Stimulated activated CD4-positive, alpha-beta T cell treated with anti-CD3 and anti-CD28 coated beads, Interleukin-12 subunit alpha, Interleukin-12 subunit beta, amount 100 ng/mL, for 48 hours (primary cell): ENCODE measurements around the gene PRM3.

Source experiments
- DNase-seq, 3 donors: peaks; one replicate each; pipeline ENCODE4 v3.0.0-alpha.2; 2020; ENCODE audit warnings: low read depth in 2 of 3, low spot score in 1 of 3

The PRM3 gene

GRCh38 chr16:11283820-11284248 is 10.4 kb upstream of the PRM3 start:
- DNase-seq = no peak

GRCh38 chr16:11280616-11281522 is 7.4 kb upstream of the PRM3 start, which contains the start of gene PRM1:
Gene PRM1 (minus strand): TSS chr16:11281330. CDS start chr16:11281238, 92 bp downstream.
- no peak for DNase-seq

- no peak for DNase-seq
Measured at GRCh38 chr16:11278681-11279628, 5.5 kb upstream of the PRM3 start.

GRCh38 chr16:11277607-11278337 is 4.3 kb upstream of the PRM3 start:
- no peak for DNase-seq

DNA sequence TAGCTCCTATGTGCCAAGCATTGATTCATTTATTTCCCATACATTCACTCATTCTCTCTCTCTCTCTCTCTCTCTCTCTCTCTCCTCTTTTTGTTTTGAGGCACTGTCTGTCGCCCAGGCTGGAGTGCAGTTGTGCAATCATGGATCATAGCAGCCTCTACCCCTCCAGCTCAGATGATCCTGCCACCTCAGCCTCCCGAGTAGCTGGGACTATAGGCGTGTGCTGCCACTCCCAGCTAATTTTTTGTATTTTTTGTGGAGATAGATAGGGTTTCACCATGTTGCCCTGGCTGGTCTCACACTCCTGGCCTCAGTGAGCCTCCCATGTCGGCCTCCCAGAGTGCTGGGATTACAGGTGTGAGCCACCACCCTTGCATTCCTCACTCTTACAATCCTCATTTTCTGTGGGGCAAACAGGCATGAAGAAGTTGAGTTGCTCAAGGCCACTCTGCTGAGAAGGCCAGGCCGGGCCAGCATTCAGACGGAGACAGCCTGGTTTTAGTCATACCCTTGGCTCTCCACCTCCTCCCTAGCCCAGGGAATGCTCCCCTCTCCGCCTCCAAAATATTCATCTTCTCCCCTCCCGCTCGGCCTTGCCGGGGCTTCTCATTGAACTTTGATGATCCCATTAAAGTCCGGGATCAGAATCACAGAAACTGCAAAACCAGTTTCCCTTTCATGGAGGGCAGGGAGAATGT is 3.6 kb upstream of the PRM3 start:
- DNase-seq = no peak

DNA sequence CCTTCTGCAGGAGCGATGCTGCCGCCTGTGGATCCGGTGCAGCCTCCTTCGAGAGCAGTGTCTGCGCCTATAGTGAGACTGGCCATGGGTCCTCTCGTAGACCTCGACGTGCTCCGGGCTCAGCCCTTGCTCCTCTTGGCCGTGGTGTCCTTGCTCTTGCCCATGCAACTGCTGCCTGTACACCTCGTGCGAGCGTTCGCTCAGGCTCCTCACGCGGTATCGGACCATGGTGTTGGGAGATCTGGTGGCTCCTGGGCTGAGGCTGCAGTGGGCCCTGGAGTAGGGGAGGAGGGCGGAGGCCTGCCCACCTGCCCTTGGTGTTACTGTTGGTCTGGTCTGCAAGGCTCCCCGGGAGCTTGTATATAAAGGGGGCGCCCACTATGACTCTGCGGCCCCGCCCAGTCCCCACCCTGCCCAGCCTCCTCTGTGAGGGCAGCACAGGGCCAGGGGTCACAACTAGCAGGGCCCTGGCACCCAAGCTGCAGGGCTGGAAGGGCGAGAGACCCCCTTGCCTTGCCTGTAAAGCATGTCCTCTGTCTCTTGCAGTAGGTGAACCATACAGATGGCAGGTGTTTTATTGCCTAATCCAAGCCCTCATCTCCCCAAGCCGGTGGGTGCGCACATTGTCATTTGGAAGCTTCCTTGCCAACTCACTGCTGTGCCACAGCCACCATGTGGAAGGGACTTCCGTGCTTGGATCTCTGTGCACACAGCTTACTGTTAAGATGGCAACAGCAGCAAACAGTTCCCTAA is 2.9 kb upstream of the PRM3 start, which contains the start of gene PRM2:
Gene PRM2 (minus strand): TSS at position 338 of the 753 bp plus-strand sequence. CDS start 110 bp downstream, at position 228.
- no peak for DNase-seq

DNA sequence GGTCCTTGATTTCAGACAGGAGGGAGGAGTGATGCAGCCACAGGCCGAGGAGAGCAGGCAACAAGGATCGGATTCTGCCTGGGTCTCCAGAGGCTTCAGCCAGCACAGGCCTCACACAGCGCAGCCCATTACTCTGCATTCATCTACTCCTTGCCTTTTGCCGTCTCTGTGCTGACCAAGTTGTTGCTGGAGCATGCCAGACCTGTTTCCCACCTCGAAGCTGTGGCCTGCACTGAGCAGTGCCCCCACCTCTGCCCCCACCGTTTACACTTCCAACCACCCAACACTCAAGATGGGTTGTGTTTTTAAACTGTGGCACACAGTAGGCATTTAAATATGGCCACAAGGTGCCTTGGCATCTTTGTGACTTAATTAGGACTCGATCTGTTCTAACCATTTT is 1.5 kb upstream of the PRM3 start:
- no peak for DNase-seq

GRCh38 chr16:11273721-11274324 is 394 bp upstream of the PRM3 start:
- no peak for DNase-seq

DNA sequence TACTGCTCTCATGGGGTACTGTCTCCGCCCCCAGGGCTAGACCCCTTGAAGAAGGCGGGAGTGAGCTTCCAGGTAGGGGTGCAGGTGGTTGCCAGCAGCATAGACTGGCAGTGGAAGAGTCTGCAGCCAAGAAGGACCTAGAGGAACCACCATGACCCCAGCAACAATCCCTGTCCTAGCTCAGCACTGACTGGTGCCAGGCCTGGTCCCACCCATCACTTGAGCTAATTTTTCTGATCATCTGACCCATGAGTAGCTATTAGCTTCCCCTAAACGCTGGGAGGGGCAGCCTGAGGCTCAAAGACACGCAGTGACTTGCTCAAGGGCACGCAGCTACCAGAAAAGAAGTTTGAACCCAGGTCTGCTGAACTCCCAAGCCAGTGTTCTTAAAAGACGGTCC is 945 bp downstream of the PRM3 start:
- DNase-seq = no peak

DNA sequence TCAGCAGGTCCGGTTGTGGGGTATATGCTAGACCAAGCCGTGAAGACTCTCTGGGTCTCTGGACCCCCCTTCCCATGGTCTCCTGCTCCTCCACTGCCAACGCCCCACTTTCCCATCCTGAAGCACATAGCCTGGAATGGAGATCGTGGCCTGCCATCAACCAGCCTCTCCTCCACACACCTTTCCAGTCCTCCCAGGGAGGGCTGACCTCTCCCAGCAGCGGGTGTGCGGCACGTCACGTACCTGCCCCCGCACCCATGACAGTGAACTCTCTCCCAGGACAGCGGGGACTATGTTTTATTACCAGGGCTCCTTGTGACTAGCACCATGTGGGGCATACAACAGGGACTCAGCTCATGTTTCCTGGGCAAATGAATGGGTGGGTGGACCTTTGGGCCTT is 1.8 kb downstream of the PRM3 start:
- DNase-seq = no peak

- no peak for DNase-seq
Measured at GRCh38 chr16:11270602-11271162, 2.7 kb downstream of the PRM3 start.

DNA sequence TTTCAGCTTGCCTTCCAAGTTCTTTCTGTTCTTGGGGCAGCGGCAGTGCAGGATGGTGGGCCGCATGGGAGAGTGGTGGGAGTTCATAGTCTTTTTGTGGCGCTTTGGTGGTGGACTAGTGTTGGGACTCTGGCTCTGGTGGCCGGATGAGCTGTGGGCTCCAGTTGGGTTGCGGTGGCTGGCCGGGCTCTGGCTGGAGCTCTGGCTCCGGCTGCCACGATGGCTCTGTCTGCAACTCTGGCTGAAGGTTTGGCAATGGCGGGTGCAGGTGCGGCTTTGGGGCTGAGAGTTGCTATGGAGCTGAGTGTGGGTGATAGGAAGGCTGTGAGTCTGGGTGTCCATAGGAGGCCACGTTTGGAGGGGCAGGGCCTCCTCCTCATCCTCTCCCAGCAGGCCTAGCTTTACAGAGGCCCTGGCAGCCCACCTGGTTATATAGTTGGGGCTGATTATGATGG is 4.5 kb downstream of the PRM3 start, which contains the start of gene TNP2:
Gene TNP2 (minus strand): TSS at position 405 of the 455 bp plus-strand sequence. CDS start 63 bp downstream, at position 342.
- DNase-seq = no peak

- DNase-seq = no peak
Measured at GRCh38 chr16:11265124-11265523, 8.3 kb downstream of the PRM3 start.

- no peak for DNase-seq
Measured at GRCh38 chr16:11264155-11264832, 9.1 kb downstream of the PRM3 start.

DNA sequence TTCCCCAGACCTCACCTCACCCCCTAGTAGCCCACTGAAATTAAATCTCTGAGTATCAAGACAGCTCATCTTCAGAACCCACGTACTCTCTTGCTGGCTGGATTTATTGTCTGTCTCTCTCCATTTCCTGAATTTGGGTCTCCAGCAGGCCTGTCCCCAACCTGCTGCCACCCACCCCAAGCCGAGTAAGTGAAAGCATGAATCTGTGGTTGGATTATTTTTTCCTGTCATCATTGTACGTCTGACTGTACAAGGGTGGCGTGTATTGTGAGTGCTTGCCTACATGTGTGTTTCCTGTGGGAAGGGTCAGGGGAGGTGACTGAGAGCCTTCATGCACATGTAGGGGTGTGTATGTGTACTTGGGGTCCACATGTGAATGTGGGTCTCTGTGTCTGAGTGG is 9.7 kb downstream of the PRM3 start:
- DNase-seq = peak in 2 of 3 donors; percentile 64 to 66

DNA sequence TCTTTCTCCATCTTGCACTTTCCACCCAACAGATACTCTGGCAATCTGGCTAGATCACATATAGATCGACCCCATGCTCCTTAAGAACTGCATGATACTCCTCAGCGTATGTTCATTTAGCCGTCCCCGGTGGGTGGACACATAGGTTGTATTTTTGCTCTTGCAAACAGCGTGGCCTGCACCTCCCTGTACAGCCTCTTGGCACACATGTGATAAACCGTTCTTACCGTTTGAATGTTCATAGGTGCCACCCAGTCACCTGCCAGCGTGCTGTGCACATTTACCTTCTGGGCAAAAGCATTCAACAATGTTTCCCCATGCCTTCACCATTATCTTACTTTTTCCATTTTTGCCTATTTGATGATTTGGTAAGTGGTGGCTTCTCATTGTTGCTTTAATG is 10.5 kb downstream of the PRM3 start:
- DNase-seq = no peak

- no peak for DNase-seq
Measured at GRCh38 chr16:11260596-11260966, 12.8 kb downstream of the PRM3 start.
